Measurements from ENCODE around the gene CPLX1.

GRCh38 chr4:845233-845835 lies 19.4 kb upstream of the CPLX1 start:
- TF ChIP-seq CTCF (IDR thresholded peaks at IDR 0.05), result no peak
- TF ChIP-seq POLR2AphosphoS5 (IDR thresholded peaks at IDR 0.05), result no peak
- no peak for TF ChIP-seq POLR2A (IDR thresholded peaks at IDR 0.05)
